ENCODE data around the gene CCDC88C.

Gene CCDC88C

DNA sequence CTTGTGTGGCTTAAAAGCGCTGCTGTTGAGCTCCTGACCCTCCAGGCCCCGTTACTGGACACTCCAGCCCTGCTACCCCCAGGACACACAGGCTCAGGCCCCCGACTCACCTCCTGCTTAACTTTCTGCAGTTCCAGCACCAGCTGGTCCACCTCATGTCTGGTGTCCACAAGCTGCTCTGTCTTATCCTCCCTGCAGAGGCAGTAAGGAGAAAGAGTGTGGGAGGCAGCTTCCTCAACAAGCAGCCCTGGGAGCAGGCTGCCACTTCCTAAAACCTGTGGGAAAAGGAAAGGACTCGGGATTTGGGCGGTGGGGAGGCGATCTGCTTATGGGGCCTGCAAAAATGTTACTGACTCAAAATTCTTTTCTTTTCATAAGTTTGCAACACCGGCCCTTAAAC, 79.2 kb downstream of the CCDC88C start:
- Histone ChIP-seq H2BK12ac (ENCODE audit: low read length in 2 of 2) (no peak overlapping the region), H3K23ac (ENCODE audit: low read length in 2 of 2) (no peak overlapping the region), H2BK120ac (ENCODE audit: low read depth, low read length) (no peak overlapping the region), H3K4me2 (ENCODE audit: low read length, poor library complexity, severe bottlenecking) (no peak overlapping the region), H3K4me1 (ENCODE audit: control insufficient read depth, insufficient read depth, low read depth, low read length) (peaks cover 12% of the 10 kb centered on the region), H3K14ac (ENCODE audit: low read length in 2 of 2) (no peak overlapping the region), H3K79me1 (replicated peaks; ENCODE audit: low read length, poor library complexity, severe bottlenecking) (no peaks in the 10 kb centered on the region), H3K27ac (ENCODE audit: low read length, poor library complexity, severe bottlenecking) (no peak overlapping the region), H3K36me3 (ENCODE audit: control insufficient read depth in 1 of 2, insufficient read depth in 2 of 2, low read depth in 1 of 2, low read length in 2 of 2) (peaks cover 0 to 20% of the 10 kb centered on the region in 2 experiments), H4K91ac (ENCODE audit: low read length) (no peak overlapping the region), H3K27me3 (ENCODE audit: control insufficient read depth in 1 of 2, insufficient read depth in 1 of 2, low read length in 2 of 2) (peaks cover 0 to 61% of the 10 kb centered on the region in 2 experiments), H3K18ac (ENCODE audit: low read depth in 1 of 2, low read length in 2 of 2) (no peak overlapping the region), H2BK5ac (ENCODE audit: low read depth, low read length, poor library complexity, severe bottlenecking) (no peak overlapping the region), H3K4me3 (ENCODE audit: insufficient read depth in 1 of 2, low read depth in 1 of 2, low read length in 2 of 2) (no peak overlapping the region), H2BK15ac (ENCODE audit: low read depth, poor library complexity, severe bottlenecking) (no peak overlapping the region), H4K8ac (ENCODE audit: low read length) (no peak overlapping the region), H2AFZ (ENCODE audit: low read depth, low read length) (no peak overlapping the region), H2AK5ac (ENCODE audit: low read length, severe bottlenecking) (no peak overlapping the region), H3K9me3 (ENCODE audit: control insufficient read depth, low read length) (no peaks in the 10 kb centered on the region), H3K9ac (ENCODE audit: low read length) (no peak overlapping the region), H3K4ac (ENCODE audit: low read depth in 1 of 2, low read length in 2 of 2) (no peak overlapping the region)
- WGBS = 77% methylated on average over 6 of the region's 7 CpGs
- DNase-seq = no peak

DNA sequence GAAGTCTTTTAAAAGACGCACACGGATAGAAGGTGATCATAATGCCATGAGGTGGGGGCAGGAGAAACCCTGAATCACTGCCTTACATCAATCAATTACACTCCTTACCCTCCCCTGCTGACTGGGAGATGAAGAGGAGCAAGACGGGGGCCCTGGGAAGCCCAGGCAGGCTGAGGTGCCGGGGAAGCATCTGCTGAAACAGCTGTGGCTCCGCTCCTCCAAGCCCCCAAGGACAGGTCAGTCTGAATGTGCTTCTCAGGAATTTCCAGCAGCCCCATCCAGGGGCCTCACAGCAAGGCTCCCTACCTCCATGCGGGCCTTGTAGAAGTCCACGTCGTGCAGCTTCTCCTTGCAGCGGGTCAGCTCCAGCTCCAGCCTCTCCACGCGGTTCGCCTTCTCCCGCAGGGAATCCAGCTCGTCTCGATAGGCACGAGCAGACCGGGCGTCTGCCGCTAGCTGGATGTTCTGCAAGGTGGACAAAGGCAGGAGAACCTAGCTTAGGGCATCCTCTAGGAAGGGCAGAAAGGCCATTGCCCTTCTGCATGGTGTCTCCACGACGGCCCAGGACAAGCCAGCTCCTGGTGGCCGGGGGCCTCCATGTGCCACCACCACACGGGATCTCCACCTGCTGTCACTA, 79.8 kb downstream of the CCDC88C start:
- H2AK5ac ChIP-seq (ENCODE audit: low read length, severe bottlenecking) = no peak overlapping the region
- H3K4me1 ChIP-seq (ENCODE audit: control insufficient read depth, insufficient read depth, low read depth, low read length) = peaks cover 12% of the 10 kb centered on the region
- H3K14ac ChIP-seq (ENCODE audit: low read length in 2 of 2) = no peak overlapping the region
- no peak overlapping the region for H4K8ac ChIP-seq (ENCODE audit: low read length)
- H3K27me3 ChIP-seq (ENCODE audit: control insufficient read depth in 1 of 2, insufficient read depth in 1 of 2, low read length in 2 of 2) = peaks cover 0 to 63% of the 10 kb centered on the region in 2 experiments
- no peak overlapping the region for H3K27ac ChIP-seq (ENCODE audit: low read length, poor library complexity, severe bottlenecking)
- no peak for DNase-seq
- H3K9ac ChIP-seq (ENCODE audit: low read length) = no peak overlapping the region
- no peak overlapping the region for H2AFZ ChIP-seq (ENCODE audit: low read depth, low read length)
- H3K4me2 ChIP-seq (ENCODE audit: low read length, poor library complexity, severe bottlenecking) = no peak overlapping the region
- no peak overlapping the region for H2BK12ac ChIP-seq (ENCODE audit: low read length in 2 of 2)
- H3K4me3 ChIP-seq (ENCODE audit: insufficient read depth in 1 of 2, low read depth in 1 of 2, low read length in 2 of 2) = no peak overlapping the region
- peaks cover 0 to 20% of the 10 kb centered on the region in 2 experiments for H3K36me3 ChIP-seq (ENCODE audit: control insufficient read depth in 1 of 2, insufficient read depth in 2 of 2, low read depth in 1 of 2, low read length in 2 of 2)
- H4K91ac ChIP-seq (ENCODE audit: low read length) = no peak overlapping the region
- no peak overlapping the region for H3K23ac ChIP-seq (ENCODE audit: low read length in 2 of 2)
- no peaks in the 10 kb centered on the region for H3K9me3 ChIP-seq (ENCODE audit: control insufficient read depth, low read length)
- H2BK120ac ChIP-seq (ENCODE audit: low read depth, low read length) = no peak overlapping the region
- WGBS = 90% methylated on average over 23 of the region's 23 CpGs
- H3K79me1 ChIP-seq (replicated peaks; ENCODE audit: low read length, poor library complexity, severe bottlenecking) = no peaks in the 10 kb centered on the region
- H2BK5ac ChIP-seq (ENCODE audit: low read depth, low read length, poor library complexity, severe bottlenecking) = no peak overlapping the region
- no peak overlapping the region for H2BK15ac ChIP-seq (ENCODE audit: low read depth, poor library complexity, severe bottlenecking)
- H3K4ac ChIP-seq (ENCODE audit: low read depth in 1 of 2, low read length in 2 of 2) = peak overlapping the region in 1 of 2 experiments; percentile 2
- no peak overlapping the region for H3K18ac ChIP-seq (ENCODE audit: low read depth in 1 of 2, low read length in 2 of 2)

DNA sequence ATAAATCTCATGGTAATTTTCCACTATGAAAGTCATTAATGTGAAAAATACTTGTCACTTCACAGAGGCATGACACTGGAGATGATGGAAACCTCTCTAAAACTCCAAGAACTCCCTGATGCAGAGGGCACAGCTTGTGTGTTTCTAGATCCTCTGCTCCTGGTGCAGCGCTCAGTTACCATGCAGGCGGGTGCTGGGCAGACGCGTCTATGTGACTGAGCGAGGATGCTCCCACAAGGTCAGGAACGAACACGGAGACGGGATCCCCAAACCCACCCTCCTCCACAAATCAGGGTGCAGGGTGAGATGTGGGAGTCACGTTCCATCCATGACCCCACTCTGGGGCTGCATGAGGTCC, 81.5 kb downstream of the CCDC88C start:
- Histone ChIP-seq H3K23ac (ENCODE audit: low read length in 2 of 2) (no peak overlapping the region), H2BK120ac (ENCODE audit: low read depth, low read length) (no peak overlapping the region), H4K91ac (ENCODE audit: low read length) (no peak overlapping the region), H3K18ac (ENCODE audit: low read depth in 1 of 2, low read length in 2 of 2) (no peak overlapping the region), H3K4ac (ENCODE audit: low read depth in 1 of 2, low read length in 2 of 2) (no peak overlapping the region), H2BK5ac (ENCODE audit: low read depth, low read length, poor library complexity, severe bottlenecking) (no peak overlapping the region), H3K36me3 (ENCODE audit: control insufficient read depth in 1 of 2, insufficient read depth in 2 of 2, low read depth in 1 of 2, low read length in 2 of 2) (peaks cover 0 to 17% of the 10 kb centered on the region in 2 experiments), H3K27ac (ENCODE audit: low read length, poor library complexity, severe bottlenecking) (no peak overlapping the region), H3K14ac (ENCODE audit: low read length in 2 of 2) (no peak overlapping the region), H2BK15ac (ENCODE audit: low read depth, poor library complexity, severe bottlenecking) (no peak overlapping the region), H2AK5ac (ENCODE audit: low read length, severe bottlenecking) (no peak overlapping the region), H3K79me1 (replicated peaks; ENCODE audit: low read length, poor library complexity, severe bottlenecking) (no peaks in the 10 kb centered on the region), H3K27me3 (ENCODE audit: control insufficient read depth in 1 of 2, insufficient read depth in 1 of 2, low read length in 2 of 2) (peaks cover 3 to 80% of the 10 kb centered on the region in 2 experiments), H3K4me1 (ENCODE audit: control insufficient read depth, insufficient read depth, low read depth, low read length) (peaks cover 12% of the 10 kb centered on the region), H3K9ac (ENCODE audit: low read length) (no peak overlapping the region), H3K4me2 (ENCODE audit: low read length, poor library complexity, severe bottlenecking) (no peak overlapping the region), H4K8ac (ENCODE audit: low read length) (no peak overlapping the region), H2AFZ (ENCODE audit: low read depth, low read length) (no peak overlapping the region), H3K4me3 (ENCODE audit: insufficient read depth in 1 of 2, low read depth in 1 of 2, low read length in 2 of 2) (no peak overlapping the region), H3K9me3 (ENCODE audit: control insufficient read depth, low read length) (no peaks in the 10 kb centered on the region), H2BK12ac (ENCODE audit: low read length in 2 of 2) (no peak overlapping the region)
- DNase-seq = no peak
- whole genome bisulfite sequencing = 83% methylated on average over 3 of the region's 9 CpGs

DNA sequence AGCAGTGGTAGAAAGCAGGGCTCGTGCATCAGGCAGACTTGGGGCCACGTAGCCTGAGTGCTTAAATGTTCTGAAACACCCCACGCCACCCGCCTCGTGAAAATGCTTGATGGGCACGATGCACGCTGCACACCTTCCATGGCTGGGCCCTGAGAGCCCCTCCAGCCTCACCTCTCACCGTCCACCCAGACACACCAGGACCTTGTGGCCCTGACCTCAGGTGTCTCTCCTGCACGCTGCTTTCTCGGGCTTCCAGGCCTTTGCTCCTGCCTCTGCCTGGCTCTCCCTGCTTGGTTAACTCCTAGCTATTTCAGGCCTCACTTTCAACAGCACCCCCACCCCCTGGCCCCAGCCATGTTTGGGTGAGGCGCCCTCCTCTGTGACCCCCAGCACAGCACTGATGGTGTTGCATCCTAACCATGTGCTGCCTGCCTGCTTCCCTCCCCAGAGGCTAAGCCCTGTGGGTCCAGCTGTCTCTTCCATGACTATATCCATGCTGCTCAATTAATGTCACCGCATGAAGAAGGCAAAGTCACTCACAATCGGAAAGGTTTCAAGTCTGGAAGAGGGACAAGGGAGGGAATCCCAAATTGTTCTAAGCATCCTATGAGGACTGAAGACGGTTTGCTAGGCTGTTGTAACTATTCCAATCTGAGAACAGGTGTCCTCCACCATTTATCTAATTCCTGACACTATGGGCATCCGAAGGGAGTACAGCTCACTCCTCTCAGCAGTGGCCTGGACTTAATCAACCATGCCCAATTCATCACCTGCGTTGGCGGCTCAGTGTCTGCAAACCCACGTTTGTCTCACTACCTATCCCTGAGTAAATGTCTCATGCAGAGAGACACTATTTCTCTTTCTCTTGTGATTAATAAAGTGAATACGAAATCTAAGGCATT, 82.2 kb downstream of the CCDC88C start:
- Histone ChIP-seq H3K4me1 (ENCODE audit: control insufficient read depth, insufficient read depth, low read depth, low read length) (peaks cover 12% of the 10 kb centered on the region), H3K9ac (ENCODE audit: low read length) (no peak overlapping the region), H3K4ac (ENCODE audit: low read depth in 1 of 2, low read length in 2 of 2) (no peak overlapping the region), H3K14ac (ENCODE audit: low read length in 2 of 2) (no peak overlapping the region), H2BK120ac (ENCODE audit: low read depth, low read length) (no peak overlapping the region), H2AK5ac (ENCODE audit: low read length, severe bottlenecking) (no peak overlapping the region), H3K36me3 (ENCODE audit: control insufficient read depth in 1 of 2, insufficient read depth in 2 of 2, low read depth in 1 of 2, low read length in 2 of 2) (peaks cover 0 to 17% of the 10 kb centered on the region in 2 experiments), H2AFZ (ENCODE audit: low read depth, low read length) (no peak overlapping the region), H3K18ac (ENCODE audit: low read depth in 1 of 2, low read length in 2 of 2) (no peak overlapping the region), H3K4me2 (ENCODE audit: low read length, poor library complexity, severe bottlenecking) (no peak overlapping the region), H4K91ac (ENCODE audit: low read length) (no peak overlapping the region), H3K9me3 (ENCODE audit: control insufficient read depth, low read length) (no peaks in the 10 kb centered on the region), H3K4me3 (ENCODE audit: insufficient read depth in 1 of 2, low read depth in 1 of 2, low read length in 2 of 2) (no peak overlapping the region), H2BK15ac (ENCODE audit: low read depth, poor library complexity, severe bottlenecking) (no peak overlapping the region), H3K27ac (ENCODE audit: low read length, poor library complexity, severe bottlenecking) (no peak overlapping the region), H2BK12ac (ENCODE audit: low read length in 2 of 2) (no peak overlapping the region), H3K27me3 (ENCODE audit: control insufficient read depth in 1 of 2, insufficient read depth in 1 of 2, low read length in 2 of 2) (peaks cover 3 to 86% of the 10 kb centered on the region in 2 experiments), H3K23ac (ENCODE audit: low read length in 2 of 2) (no peak overlapping the region), H2BK5ac (ENCODE audit: low read depth, low read length, poor library complexity, severe bottlenecking) (no peak overlapping the region), H4K8ac (ENCODE audit: low read length) (no peak overlapping the region), H3K79me1 (replicated peaks; ENCODE audit: low read length, poor library complexity, severe bottlenecking) (no peaks in the 10 kb centered on the region)
- DNase-seq = no peak
- 86% methylated on average over 17 of the region's 19 CpGs for WGBS

Measured in mesenchymal stem cell (in vitro differentiated cells and primary cell).